ENCODE measurements around the gene C1orf105. TPM values are rescaled to one million over a fixed set of nuclear protein-coding genes. Genes with fewer than 3 reads are reported as not detected.

C1orf105 gene
- total and polyA plus RNA-seq, 2 of the 13 experiments (the other 11 are each of a cell fraction or from before 2014, with no cell fraction given), result 0.15 to 0.45 TPM

- TF ChIP-seq, protein P1, sequence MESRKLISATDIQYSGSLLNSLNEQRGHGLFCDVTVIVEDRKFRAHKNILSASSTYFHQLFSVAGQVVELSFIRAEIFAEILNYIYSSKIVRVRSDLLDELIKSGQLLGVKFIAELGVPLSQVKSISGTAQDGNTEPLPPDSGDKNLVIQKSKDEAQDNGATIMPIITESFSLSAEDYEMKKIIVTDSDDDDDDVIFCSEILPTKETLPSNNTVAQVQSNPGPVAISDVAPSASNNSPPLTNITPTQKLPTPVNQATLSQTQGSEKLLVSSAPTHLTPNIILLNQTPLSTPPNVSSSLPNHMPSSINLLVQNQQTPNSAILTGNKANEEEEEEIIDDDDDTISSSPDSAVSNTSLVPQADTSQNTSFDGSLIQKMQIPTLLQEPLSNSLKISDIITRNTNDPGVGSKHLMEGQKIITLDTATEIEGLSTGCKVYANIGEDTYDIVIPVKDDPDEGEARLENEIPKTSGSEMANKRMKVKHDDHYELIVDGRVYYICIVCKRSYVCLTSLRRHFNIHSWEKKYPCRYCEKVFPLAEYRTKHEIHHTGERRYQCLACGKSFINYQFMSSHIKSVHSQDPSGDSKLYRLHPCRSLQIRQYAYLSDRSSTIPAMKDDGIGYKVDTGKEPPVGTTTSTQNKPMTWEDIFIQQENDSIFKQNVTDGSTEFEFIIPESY (CRISPR knock-in tag; IDR thresholded peaks at IDR 0.05), result no peak
- TF ChIP-seq ZNF883 (CRISPR knock-in tag; IDR thresholded peaks at IDR 0.05; ENCODE audit: not compliant biosample characterization), result no peak
- peak; percentile 64; the same call in 1 of the 2 replicates for TF ChIP-seq ZNF232 (CRISPR knock-in tag; IDR thresholded peaks at IDR 0.05; ENCODE audit: borderline replicate concordance)
- TF ChIP-seq ZNF629 (CRISPR knock-in tag; conservative IDR thresholded peaks at IDR 0.05), result peak; percentile 87
- TF ChIP-seq PCBP2 (optimal IDR thresholded peaks at IDR 0.05; ENCODE audit: low read depth, low read length, poor library complexity, severe bottlenecking), result no peak
- no peak for TF ChIP-seq RNF219 (CRISPR knock-in tag; IDR thresholded peaks at IDR 0.05)
- TF ChIP-seq ETV5 (CRISPR knock-in tag; IDR thresholded peaks at IDR 0.05; ENCODE audit: borderline replicate concordance), result no peak
- no peak for TF ChIP-seq ZNF274 (CRISPR knock-in tag; IDR thresholded peaks at IDR 0.05)
- TF ChIP-seq, protein P2, sequence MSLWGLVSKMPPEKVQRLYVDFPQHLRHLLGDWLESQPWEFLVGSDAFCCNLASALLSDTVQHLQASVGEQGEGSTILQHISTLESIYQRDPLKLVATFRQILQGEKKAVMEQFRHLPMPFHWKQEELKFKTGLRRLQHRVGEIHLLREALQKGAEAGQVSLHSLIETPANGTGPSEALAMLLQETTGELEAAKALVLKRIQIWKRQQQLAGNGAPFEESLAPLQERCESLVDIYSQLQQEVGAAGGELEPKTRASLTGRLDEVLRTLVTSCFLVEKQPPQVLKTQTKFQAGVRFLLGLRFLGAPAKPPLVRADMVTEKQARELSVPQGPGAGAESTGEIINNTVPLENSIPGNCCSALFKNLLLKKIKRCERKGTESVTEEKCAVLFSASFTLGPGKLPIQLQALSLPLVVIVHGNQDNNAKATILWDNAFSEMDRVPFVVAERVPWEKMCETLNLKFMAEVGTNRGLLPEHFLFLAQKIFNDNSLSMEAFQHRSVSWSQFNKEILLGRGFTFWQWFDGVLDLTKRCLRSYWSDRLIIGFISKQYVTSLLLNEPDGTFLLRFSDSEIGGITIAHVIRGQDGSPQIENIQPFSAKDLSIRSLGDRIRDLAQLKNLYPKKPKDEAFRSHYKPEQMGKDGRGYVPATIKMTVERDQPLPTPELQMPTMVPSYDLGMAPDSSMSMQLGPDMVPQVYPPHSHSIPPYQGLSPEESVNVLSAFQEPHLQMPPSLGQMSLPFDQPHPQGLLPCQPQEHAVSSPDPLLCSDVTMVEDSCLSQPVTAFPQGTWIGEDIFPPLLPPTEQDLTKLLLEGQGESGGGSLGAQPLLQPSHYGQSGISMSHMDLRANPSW (CRISPR knock-in tag; IDR thresholded peaks at IDR 0.05; ENCODE audit: borderline replicate concordance), result peak; percentile 28; the same call in 1 of the 2 replicates
- no peak for TF ChIP-seq HNRNPK (IDR thresholded peaks at IDR 0.05; ENCODE audit: low read depth, low read length, poor library complexity, severe bottlenecking)
- TF ChIP-seq MAFG (CRISPR knock-in tag; IDR thresholded peaks at IDR 0.05), result no peak
- TF ChIP-seq HINFP (CRISPR knock-in tag; IDR thresholded peaks at IDR 0.05; ENCODE audit: low read depth), result 0 out of 2 replicates have a peak, but pooled peaks have one; percentile 17
- TF ChIP-seq FUBP1 (CRISPR knock-in tag; IDR thresholded peaks at IDR 0.05; ENCODE audit: borderline replicate concordance), result peak; percentile 63; the same call in 1 of the 2 replicates
- peak; percentile 89 for TF ChIP-seq ZNF605 (CRISPR knock-in tag; IDR thresholded peaks at IDR 0.05)
- no peak; the same call in 1 of the 2 replicates for TF ChIP-seq HNF4A (CRISPR knock-in tag; IDR thresholded peaks at IDR 0.05)
- TF ChIP-seq SNRNP70 (IDR thresholded peaks at IDR 0.05; ENCODE audit: low read depth, low read length), result no peak
Observed at GRCh38 chr1:172449585-172450523, 29.4 kb downstream of the C1orf105 start (continued).

Measured in HepG2 (cell line).